Keratinocyte (primary cell): ENCODE data around the gene RPS26. TPM values are rescaled to one million over a fixed set of nuclear protein-coding genes. Genes with fewer than 3 reads are reported as not detected.
"Not testable (repeated sequence)": the region's sequence is repeated elsewhere in the genome, so short reads cannot be mapped to it uniquely, and the experiment has no call there.

Source experiments
- DNase-seq: peaks from one replicate; pipeline ENCODE4 v3.0.0-alpha.2; 2011; ENCODE audit warnings: low read depth, missing footprints, low spot score
- FAIRE-seq: peaks from 2 replicates; lab custom pipeline; 2011; peaks lifted over from hg19 to GRCh38; lab: Jason Lieb, UNC
- H2AFZ ChIP-seq: 2 replicates; pipeline ENCODE4 v1.6.0; 2012; ENCODE audit warnings: low read length, control low read depth, inconsistent platforms; ENCODE audit not compliant: control insufficient read depth
- H3K27ac ChIP-seq: 2 replicates; pipeline ENCODE4 v1.5.1; 2011; ENCODE audit warnings: low read length; ENCODE audit not compliant: control insufficient read depth, insufficient read depth
- H3K27me3 ChIP-seq: 3 replicates; pipeline ENCODE4 v1.6.0; 2011; ENCODE audit warnings: low read length; ENCODE audit not compliant: control insufficient read depth, insufficient read depth; ENCODE audit errors: extremely low read depth
- H3K36me3 ChIP-seq, 2 experiments: 2 replicates in 1 of 2; 3 replicates in 1 of 2; pipeline ENCODE4 v1.5.1; 2011; ENCODE audit warnings: low read length in 2 of 2, mild to moderate bottlenecking in 1 of 2; ENCODE audit not compliant: control insufficient read depth in 2 of 2, insufficient read depth in 2 of 2; ENCODE audit errors: extremely low read depth in 1 of 2
- H3K4me1 ChIP-seq: 3 replicates; pipeline ENCODE4 v1.5.1; 2011; ENCODE audit warnings: low read length; ENCODE audit not compliant: control insufficient read depth, insufficient read depth; ENCODE audit errors: extremely low read depth
- H3K4me2 ChIP-seq: 3 replicates; pipeline ENCODE4 v1.6.0; 2011; ENCODE audit warnings: low read depth, low read length; ENCODE audit not compliant: control insufficient read depth, insufficient read depth; ENCODE audit errors: extremely low read depth
- H3K4me3 ChIP-seq, 3 experiments: fragments of 200-600 bp in 1 of 3; sonication (generic) in 1 of 3; 2 replicates in 2 of 3; 3 replicates in 1 of 3; pipeline ENCODE4 v1.5.1; 2011 to 2016; ENCODE audit warnings: low read length in 3 of 3, mild to moderate bottlenecking in 3 of 3, control low read depth in 2 of 3, inconsistent platforms in 1 of 3, low read depth in 1 of 3, mixed read lengths in 1 of 3, mixed run types in 1 of 3, moderate library complexity in 1 of 3; ENCODE audit not compliant: control insufficient read depth in 2 of 3, insufficient read depth in 2 of 3; ENCODE audit errors: extremely low read depth in 1 of 3
- H3K79me2 ChIP-seq: 2 replicates; pipeline ENCODE4 v1.6.0; 2012; ENCODE audit warnings: low read length; ENCODE audit not compliant: control insufficient read depth, insufficient read depth
- H3K9ac ChIP-seq: 3 replicates; pipeline ENCODE4 v1.6.0; 2011; ENCODE audit warnings: low read length; ENCODE audit not compliant: control insufficient read depth, insufficient read depth; ENCODE audit errors: extremely low read depth
- H3K9me1 ChIP-seq: 3 replicates; pipeline ENCODE4 v1.6.0; 2011; ENCODE audit warnings: low read length; ENCODE audit not compliant: control insufficient read depth, insufficient read depth; ENCODE audit errors: extremely low read depth
- H3K9me3 ChIP-seq: 2 replicates; pipeline ENCODE4 v1.5.1; 2012; ENCODE audit warnings: low read depth, low read length; ENCODE audit not compliant: control insufficient read depth
- H4K20me1 ChIP-seq: 3 replicates; pipeline ENCODE4 v1.6.0; 2011; ENCODE audit warnings: low read length; ENCODE audit not compliant: control insufficient read depth, insufficient read depth; ENCODE audit errors: extremely low read depth
- CTCF ChIP-seq, 3 experiments: IDR thresholded peaks in 1 of 3; conservative IDR thresholded peaks in 1 of 3; optimal IDR thresholded peaks in 1 of 3; 2 replicates in 2 of 3; 3 replicates in 1 of 3; pipeline versions ENCODE3 to v1.5.1; 2011; ENCODE audit warnings: low read length in 3 of 3, mild to moderate bottlenecking in 3 of 3, moderate library complexity in 2 of 3, control low read depth in 1 of 3, inconsistent platforms in 1 of 3; ENCODE audit not compliant: insufficient read depth in 2 of 3; ENCODE audit errors: extremely low read depth in 1 of 3
- EZH2 ChIP-seq: IDR thresholded peaks from one replicate; pipeline ENCODE4 v1.6.1; 2012; ENCODE audit warnings: inconsistent platforms, mild to moderate bottlenecking, low read length, moderate library complexity
- dilution Hi-C: fragments of 300-500 bp; cut with MboI; formaldehyde crosslinking; loops from one replicate; pipeline ENCODE4 v1.7.0; 2020; ENCODE audit warnings: low sequenced_read_pairs; ENCODE audit not compliant: extremely low pct_ligation_motif_present
- polyA plus RNA-seq, 5 experiments: library from polyadenylated mRNA; depleted of rRNA in 3 of 5; stranded (reverse) in 3 of 5; stranded (forward) in 1 of 5; unstranded in 1 of 5; fragments of >200 nt; gene quantifications; 1 replicate in 1 of 5; 2 replicates in 3 of 5; 3 replicates in 1 of 5; pipeline versions ENCODE4 v1.2.1 to v1.2.3, GENCODE V29; 2011 to 2012; ENCODE audit warnings: missing spikeins in 2 of 5, low read depth in 1 of 5, low replicate concordance in 1 of 5

RPS26 gene
- polyA plus RNA-seq, 1 donor (not counting 4 experiments of a cell fraction or from before 2014, with no cell fraction given) = 663 TPM

GRCh38 chr12:56040151-56040550 is 1.6 kb upstream of the RPS26 start:
- Histone ChIP-seq H3K4me2 (no peak overlapping the region), H3K27me3 (no peaks in the 10 kb centered on the region), H3K79me2 (peaks cover 22% of the 10 kb centered on the region), H3K4me3 (no peak overlapping the region), H3K4me1 (peaks cover 18% of the 10 kb centered on the region), H3K9ac (no peak overlapping the region), H2AFZ (no peak overlapping the region), H3K36me3 (peaks cover 8 to 18% of the 10 kb centered on the region in 2 experiments), H4K20me1 (peaks cover 2% of the 10 kb centered on the region), H3K9me3 (no peaks in the 10 kb centered on the region), H3K9me1 (no peaks in the 10 kb centered on the region), H3K27ac (no peak overlapping the region)
- FAIRE-seq (no peak), DNase-seq (no peak)
- TF ChIP-seq CTCF (optimal IDR thresholded peaks at IDR 0.05 in 1 of 3, IDR thresholded peaks at IDR 0.05 in 1 of 3, conservative IDR thresholded peaks at IDR 0.05 in 1 of 3; ENCODE audit: extremely low read depth in 1 of 3, insufficient read depth in 2 of 3, low read length in 3 of 3) = no peak
- no peak for TF ChIP-seq EZH2
- dilution Hi-C loops = no loop called here

- FAIRE-seq (no peak), DNase-seq (no peak)
- Histone ChIP-seq H3K36me3 (peaks cover 8 to 22% of the 10 kb centered on the region in 2 experiments), H3K27me3 (no peaks in the 10 kb centered on the region), H3K9me3 (no peaks in the 10 kb centered on the region), H4K20me1 (peaks cover 2% of the 10 kb centered on the region), H3K79me2 (peaks cover 22% of the 10 kb centered on the region), H3K4me1 (peaks cover 18% of the 10 kb centered on the region), H3K9ac (peak overlapping the region; percentile 65), H3K4me3 (peak overlapping the region; percentile 33 to 70 (median 67)), H3K27ac (peak overlapping the region; percentile 45), H3K4me2 (peak overlapping the region; percentile 87), H3K9me1 (no peaks in the 10 kb centered on the region), H2AFZ (peak overlapping the region; percentile 85)
- TF ChIP-seq EZH2 = no peak
- no peak for TF ChIP-seq CTCF (optimal IDR thresholded peaks at IDR 0.05 in 1 of 3, IDR thresholded peaks at IDR 0.05 in 1 of 3, conservative IDR thresholded peaks at IDR 0.05 in 1 of 3; ENCODE audit: extremely low read depth in 1 of 3, insufficient read depth in 2 of 3, low read length in 3 of 3)
- dilution Hi-C loops = no loop called here
Observed at GRCh38 chr12:56040963-56041551, 661 bp upstream of the RPS26 start.

- dilution Hi-C loops, H4K20me1 ChIP-seq, H3K9me3 ChIP-seq, H2AFZ ChIP-seq, FAIRE-seq, H3K9me1 ChIP-seq, H3K27me3 ChIP-seq, DNase-seq: not testable (repeated sequence)
- peak overlapping the region; percentile 91 for H3K4me2 ChIP-seq
- H3K9ac ChIP-seq = peak overlapping the region; percentile 97
- H3K79me2 ChIP-seq = peaks cover 22% of the 10 kb centered on the region
- H3K36me3 ChIP-seq = peaks cover 10 to 25% of the 10 kb centered on the region in 2 experiments
- H3K4me3 ChIP-seq = peak overlapping the region; percentile 79 to 98 (median 82)
- H3K4me1 ChIP-seq = peaks cover 25% of the 10 kb centered on the region
- H3K27ac ChIP-seq = peak overlapping the region; percentile 98
Observed at GRCh38 chr12:56042430-56042813, 704 bp downstream of the RPS26 start.
